T-helper 2 cell treated with Interferon-gamma antibody and Interleukin-4, amounts not matched to agents 5 μg/mL and 100 μg/mL, for 36 hours (primary cell): ENCODE results near the gene NR2F6.

ENCODE experiments used
- DNase-seq: peaks from one replicate; pipeline ENCODE4 v3.0.0; 2021; ENCODE audit warnings: low spot score
- H3K27ac Mint-ChIP-seq: one replicate; pipeline ENCODE4 v1.8.0; 2021; ENCODE audit warnings: mild to moderate bottlenecking, mixed read lengths
- H3K27me3 Mint-ChIP-seq: one replicate; pipeline ENCODE4 v1.8.0; 2021; ENCODE audit warnings: low read depth, mixed read lengths
- H3K36me3 Mint-ChIP-seq: one replicate; pipeline ENCODE4 v1.8.0; 2021; ENCODE audit warnings: low read depth, mixed read lengths
- H3K4me1 Mint-ChIP-seq: one replicate; pipeline ENCODE4 v1.8.0; 2021; ENCODE audit warnings: low read depth, mixed read lengths
- H3K4me3 Mint-ChIP-seq: one replicate; pipeline ENCODE4 v1.8.0; 2022; ENCODE audit warnings: mild to moderate bottlenecking, moderate library complexity, mixed read lengths
- H3K9me3 Mint-ChIP-seq: one replicate; pipeline ENCODE4 v1.8.0; 2021; ENCODE audit warnings: mixed read lengths

The NR2F6 gene

GRCh38 chr19:17245535-17245984 is at the start of gene NR2F6:
Gene NR2F6, minus strand, starts transcription at chr19:17245919. Its CDS starts 699 bp downstream, at chr19:17245220.
- Mint-ChIP-seq H3K36me3 (no peaks in the 10 kb centered on the region), H3K4me1 (peaks cover 7% of the 10 kb centered on the region), H3K4me3 (peak within 1 kb of the TSS; percentile 90), H3K9me3 (no peaks in the 10 kb centered on the region), H3K27me3 (peaks cover 16% of the 10 kb centered on the region), H3K27ac (peak within 1 kb of the TSS; percentile 78)
- DNase-seq = no peak

- H3K4me1 Mint-ChIP-seq = peaks cover 4% of the 10 kb centered on the region
- DNase-seq = peak; percentile 37
- no peaks in the 10 kb centered on the region for H3K9me3 Mint-ChIP-seq
- H3K27me3 Mint-ChIP-seq = no peaks in the 10 kb centered on the region
- H3K4me3 Mint-ChIP-seq = no peak overlapping the region
- H3K27ac Mint-ChIP-seq = no peak overlapping the region
- peaks cover 4% of the 10 kb centered on the region for H3K36me3 Mint-ChIP-seq
Measured at GRCh38 chr19:17294051-17294891, 48.6 kb upstream of the NR2F6 start.

GRCh38 chr19:17293605-17294004 is 47.9 kb upstream of the NR2F6 start:
- peaks cover 4% of the 10 kb centered on the region for H3K36me3 Mint-ChIP-seq
- DNase-seq = no peak
- H3K27me3 Mint-ChIP-seq = no peaks in the 10 kb centered on the region
- H3K4me3 Mint-ChIP-seq = no peak overlapping the region
- H3K9me3 Mint-ChIP-seq = no peaks in the 10 kb centered on the region
- H3K27ac Mint-ChIP-seq = no peak overlapping the region
- H3K4me1 Mint-ChIP-seq = peaks cover 4% of the 10 kb centered on the region

- peak overlapping the region; percentile 90 for H3K4me3 Mint-ChIP-seq
- no peaks in the 10 kb centered on the region for H3K9me3 Mint-ChIP-seq
- peaks cover 4% of the 10 kb centered on the region for H3K36me3 Mint-ChIP-seq
- DNase-seq = peak; percentile 75
- H3K27ac Mint-ChIP-seq = peak overlapping the region; percentile 67
- peaks cover 4% of the 10 kb centered on the region for H3K4me1 Mint-ChIP-seq
- no peaks in the 10 kb centered on the region for H3K27me3 Mint-ChIP-seq
Measured at GRCh38 chr19:17292301-17293074, 46.8 kb upstream of the NR2F6 start.

GRCh38 chr19:17289489-17289888 is 43.8 kb upstream of the NR2F6 start:
- no peak overlapping the region for H3K27ac Mint-ChIP-seq
- H3K4me3 Mint-ChIP-seq = no peak overlapping the region
- no peaks in the 10 kb centered on the region for H3K36me3 Mint-ChIP-seq
- H3K4me1 Mint-ChIP-seq = peaks cover 4% of the 10 kb centered on the region
- DNase-seq = peak; percentile 61
- H3K27me3 Mint-ChIP-seq = no peaks in the 10 kb centered on the region
- H3K9me3 Mint-ChIP-seq = no peaks in the 10 kb centered on the region

GRCh38 chr19:17286752-17287151 is 41.0 kb upstream of the NR2F6 start:
- peaks cover 7% of the 10 kb centered on the region for H3K4me1 Mint-ChIP-seq
- no peak for DNase-seq
- H3K36me3 Mint-ChIP-seq = no peaks in the 10 kb centered on the region
- H3K27ac Mint-ChIP-seq = no peak overlapping the region
- H3K9me3 Mint-ChIP-seq = no peaks in the 10 kb centered on the region
- no peak overlapping the region for H3K4me3 Mint-ChIP-seq
- no peaks in the 10 kb centered on the region for H3K27me3 Mint-ChIP-seq

- DNase-seq = no peak
- Mint-ChIP-seq H3K9me3 (no peaks in the 10 kb centered on the region), H3K36me3 (no peaks in the 10 kb centered on the region), H3K4me1 (peaks cover 6% of the 10 kb centered on the region), H3K27me3 (no peaks in the 10 kb centered on the region), H3K27ac (no peak overlapping the region), H3K4me3 (no peak overlapping the region)
Measured at GRCh38 chr19:17286263-17286662, 40.5 kb upstream of the NR2F6 start.

- Mint-ChIP-seq H3K36me3 (no peaks in the 10 kb centered on the region), H3K27me3 (no peaks in the 10 kb centered on the region), H3K4me3 (no peak overlapping the region), H3K4me1 (peaks cover 6% of the 10 kb centered on the region), H3K9me3 (no peaks in the 10 kb centered on the region), H3K27ac (no peak overlapping the region)
- no peak for DNase-seq
Measured at GRCh38 chr19:17285415-17286135, 39.9 kb upstream of the NR2F6 start.

GRCh38 chr19:17283504-17283996 is 37.8 kb upstream of the NR2F6 start:
- Mint-ChIP-seq H3K27me3 (no peaks in the 10 kb centered on the region), H3K4me1 (peaks cover 6% of the 10 kb centered on the region), H3K9me3 (no peaks in the 10 kb centered on the region), H3K4me3 (no peak overlapping the region), H3K27ac (peak overlapping the region; percentile 31), H3K36me3 (no peaks in the 10 kb centered on the region)
- no peak for DNase-seq

- DNase-seq = peak; percentile 81
- peak overlapping the region; percentile 75 for H3K27ac Mint-ChIP-seq
- no peaks in the 10 kb centered on the region for H3K27me3 Mint-ChIP-seq
- H3K9me3 Mint-ChIP-seq = no peaks in the 10 kb centered on the region
- peaks cover 6% of the 10 kb centered on the region for H3K4me1 Mint-ChIP-seq
- H3K36me3 Mint-ChIP-seq = peaks cover under 1% of the 10 kb centered on the region
- peak overlapping the region; percentile 89 for H3K4me3 Mint-ChIP-seq
Measured at GRCh38 chr19:17282488-17283125, 36.9 kb upstream of the NR2F6 start.

GRCh38 chr19:17281391-17282304 is 35.9 kb upstream of the NR2F6 start, which contains the start of gene ANKLE1:
Gene ANKLE1, plus strand, starts transcription at chr19:17281901. Its CDS starts 20 bp downstream, at chr19:17281921.
- Mint-ChIP-seq H3K4me3 (peak within 1 kb of the TSS; percentile 89), H3K27me3 (no peaks in the 10 kb centered on the region), H3K36me3 (peaks cover 8% of the 10 kb centered on the region), H3K9me3 (no peaks in the 10 kb centered on the region), H3K27ac (peak within 1 kb of the TSS; percentile 75), H3K4me1 (peaks cover 6% of the 10 kb centered on the region)
- DNase-seq = peak; percentile 41

- H3K4me3 Mint-ChIP-seq = no peak overlapping the region
- H3K27me3 Mint-ChIP-seq = no peaks in the 10 kb centered on the region
- DNase-seq = no peak
- no peak overlapping the region for H3K27ac Mint-ChIP-seq
- no peaks in the 10 kb centered on the region for H3K9me3 Mint-ChIP-seq
- H3K36me3 Mint-ChIP-seq = peaks cover 22% of the 10 kb centered on the region
- peaks cover 6% of the 10 kb centered on the region for H3K4me1 Mint-ChIP-seq
Measured at GRCh38 chr19:17279436-17279835, 33.7 kb upstream of the NR2F6 start.
